Measurements from ENCODE around the gene KIAA1143.
A peak's percentile ranks its signal among the peaks of the same experiment; 100 is the strongest.

KIAA1143 gene

DNA sequence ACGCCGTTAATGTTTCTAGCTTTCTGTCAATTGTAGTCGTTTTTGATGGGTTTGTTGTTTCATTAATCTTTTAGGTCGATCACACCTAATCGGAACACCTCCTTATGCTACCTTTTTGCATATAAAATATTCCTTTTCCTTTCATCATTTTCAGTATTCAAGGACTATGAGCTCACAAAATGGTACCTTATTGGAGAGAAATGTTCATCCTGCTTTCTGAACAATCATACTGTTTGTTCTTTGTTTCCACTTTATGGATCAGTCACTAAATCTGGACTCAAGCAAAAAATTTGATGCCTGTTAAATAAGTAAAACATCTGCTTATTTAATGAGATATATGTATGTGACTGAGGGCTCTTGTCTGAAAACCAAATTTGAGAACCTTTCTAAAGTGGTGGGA, 1.3 kb upstream of the KIAA1143 start:
- Histone ChIP-seq H3K9ac (ENCODE audit: low read length) (peak overlapping the region; percentile 91; the same call in 1 of the 2 replicates), H3K9me3 (replicated peaks; ENCODE audit: insufficient read depth, low read length) (no peaks in the 10 kb centered on the region), H3K36me3 (replicated peaks; ENCODE audit: insufficient read depth, low read length) (no peaks in the 10 kb centered on the region), H3K4me2 (ENCODE audit: low read depth, low read length) (peak overlapping the region; percentile 65), H3K27me3 (replicated peaks; ENCODE audit: insufficient read depth, low read length) (no peaks in the 10 kb centered on the region), H3K27ac (ENCODE audit: low read length) (no peak overlapping the region), H2AFZ (ENCODE audit: low read length) (peak overlapping the region; percentile 85; the same call in 1 of the 2 replicates), H3K4me3 (ENCODE audit: low read length) (peak overlapping the region; percentile 99), H3K9me2 (replicated peaks; ENCODE audit: insufficient read depth, low read length) (no peaks in the 10 kb centered on the region), H3K4me1 (ENCODE audit: low read length) (0 out of 2 replicates have a peak, but pooled peaks cover 6% of the 10 kb centered on the region), H3K79me2 (ENCODE audit: low read length) (peaks cover 84% of the 10 kb centered on the region), H3F3A (ENCODE audit: insufficient read depth, low read length) (no peaks in the 10 kb centered on the region), H4K20me1 (ENCODE audit: insufficient read depth, low read length) (no peaks in the 10 kb centered on the region)
- no peak for DNase-seq
- TF ChIP-seq, protein P1, sequence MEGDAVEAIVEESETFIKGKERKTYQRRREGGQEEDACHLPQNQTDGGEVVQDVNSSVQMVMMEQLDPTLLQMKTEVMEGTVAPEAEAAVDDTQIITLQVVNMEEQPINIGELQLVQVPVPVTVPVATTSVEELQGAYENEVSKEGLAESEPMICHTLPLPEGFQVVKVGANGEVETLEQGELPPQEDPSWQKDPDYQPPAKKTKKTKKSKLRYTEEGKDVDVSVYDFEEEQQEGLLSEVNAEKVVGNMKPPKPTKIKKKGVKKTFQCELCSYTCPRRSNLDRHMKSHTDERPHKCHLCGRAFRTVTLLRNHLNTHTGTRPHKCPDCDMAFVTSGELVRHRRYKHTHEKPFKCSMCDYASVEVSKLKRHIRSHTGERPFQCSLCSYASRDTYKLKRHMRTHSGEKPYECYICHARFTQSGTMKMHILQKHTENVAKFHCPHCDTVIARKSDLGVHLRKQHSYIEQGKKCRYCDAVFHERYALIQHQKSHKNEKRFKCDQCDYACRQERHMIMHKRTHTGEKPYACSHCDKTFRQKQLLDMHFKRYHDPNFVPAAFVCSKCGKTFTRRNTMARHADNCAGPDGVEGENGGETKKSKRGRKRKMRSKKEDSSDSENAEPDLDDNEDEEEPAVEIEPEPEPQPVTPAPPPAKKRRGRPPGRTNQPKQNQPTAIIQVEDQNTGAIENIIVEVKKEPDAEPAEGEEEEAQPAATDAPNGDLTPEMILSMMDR (IDR thresholded peaks at IDR 0.05; ENCODE audit: low read length), result no peak
- TF ChIP-seq EZH2phosphoT487 (IDR thresholded peaks at IDR 0.05; ENCODE audit: low read length) (no peak), EZH2 (optimal IDR thresholded peaks at IDR 0.05; ENCODE audit: low read depth, low read length) (no peak)

DNA sequence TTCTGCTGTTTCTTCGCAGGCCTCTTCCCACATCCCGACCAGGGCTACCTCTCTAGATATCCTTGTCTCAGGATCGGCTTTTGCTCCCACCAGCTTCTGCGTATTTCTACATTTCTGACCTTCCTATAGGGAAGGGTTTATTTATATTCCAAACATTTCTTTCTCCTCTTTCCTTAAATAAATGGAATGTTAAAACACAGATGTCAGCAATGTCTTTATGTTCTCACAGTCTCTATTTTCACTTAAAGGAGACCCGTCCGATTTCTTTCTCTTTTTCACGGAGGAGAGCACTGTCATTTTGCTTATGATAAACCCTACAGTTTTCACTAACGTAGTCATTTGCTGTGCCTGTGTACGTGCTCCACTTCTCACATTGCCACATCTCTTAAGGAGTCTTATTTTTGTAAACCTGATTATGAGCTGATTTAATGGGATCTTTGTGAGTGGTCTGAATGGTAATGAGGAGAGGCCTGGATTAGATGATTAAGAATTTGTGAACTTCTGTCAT, 805 bp upstream of the KIAA1143 start:
- H4K20me1 ChIP-seq (ENCODE audit: insufficient read depth, low read length), result no peaks in the 10 kb centered on the region
- H3K79me2 ChIP-seq (ENCODE audit: low read length), result peaks cover 87% of the 10 kb centered on the region
- no peaks in the 10 kb centered on the region for H3K27me3 ChIP-seq (replicated peaks; ENCODE audit: insufficient read depth, low read length)
- peak; percentile 7 for DNase-seq
- peak overlapping the region; percentile 85 for H2AFZ ChIP-seq (ENCODE audit: low read length)
- TF ChIP-seq EZH2 (optimal IDR thresholded peaks at IDR 0.05; ENCODE audit: low read depth, low read length), result no peak
- no peak for TF ChIP-seq EZH2phosphoT487 (IDR thresholded peaks at IDR 0.05; ENCODE audit: low read length)
- TF ChIP-seq, protein P1 (IDR thresholded peaks at IDR 0.05; ENCODE audit: low read length), result no peak
- H3K9ac ChIP-seq (ENCODE audit: low read length), result peak overlapping the region; percentile 91
- 0 out of 2 replicates have a peak, but pooled peaks cover 6% of the 10 kb centered on the region for H3K4me1 ChIP-seq (ENCODE audit: low read length)
- no peaks in the 10 kb centered on the region for H3K36me3 ChIP-seq (replicated peaks; ENCODE audit: insufficient read depth, low read length)
- H3K4me3 ChIP-seq (ENCODE audit: low read length), result peak overlapping the region; percentile 99
- peak overlapping the region; percentile 52; the same call in 1 of the 2 replicates for H3K27ac ChIP-seq (ENCODE audit: low read length)
- no peaks in the 10 kb centered on the region for H3K9me2 ChIP-seq (replicated peaks; ENCODE audit: insufficient read depth, low read length)
- peak overlapping the region; percentile 65 for H3K4me2 ChIP-seq (ENCODE audit: low read depth, low read length)
- no peaks in the 10 kb centered on the region for H3F3A ChIP-seq (ENCODE audit: insufficient read depth, low read length)
- no peaks in the 10 kb centered on the region for H3K9me3 ChIP-seq (replicated peaks; ENCODE audit: insufficient read depth, low read length)

DNA sequence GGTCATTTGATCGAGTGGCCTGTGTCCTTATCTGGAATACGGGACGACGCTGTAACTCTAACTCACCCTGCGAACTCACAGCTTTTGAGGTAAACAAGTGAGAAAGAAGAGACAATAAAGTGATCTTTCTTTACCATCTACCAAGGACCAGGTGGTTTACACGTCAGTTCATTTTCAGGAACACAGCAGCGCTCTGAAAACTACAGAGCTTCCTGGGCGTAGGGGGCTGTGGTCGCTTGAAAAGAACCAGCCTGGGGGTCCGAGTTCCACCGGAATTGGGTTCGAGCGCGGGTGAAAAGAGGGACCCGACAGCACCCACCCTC, 357 bp downstream of the KIAA1143 start:
- Histone ChIP-seq H3K27ac (ENCODE audit: low read length) (peak overlapping the region; percentile 50; the same call in 1 of the 2 replicates), H3K4me2 (ENCODE audit: low read depth, low read length) (peak overlapping the region; percentile 85; the same call in 1 of the 2 replicates), H3K9me3 (replicated peaks; ENCODE audit: insufficient read depth, low read length) (no peaks in the 10 kb centered on the region), H3K4me1 (ENCODE audit: low read length) (0 out of 2 replicates have a peak, but pooled peaks cover 6% of the 10 kb centered on the region), H3K36me3 (replicated peaks; ENCODE audit: insufficient read depth, low read length) (no peaks in the 10 kb centered on the region), H3K79me2 (ENCODE audit: low read length) (peaks cover 89% of the 10 kb centered on the region), H3F3A (ENCODE audit: insufficient read depth, low read length) (no peaks in the 10 kb centered on the region), H4K20me1 (ENCODE audit: insufficient read depth, low read length) (no peaks in the 10 kb centered on the region), H3K4me3 (ENCODE audit: low read length) (peak overlapping the region; percentile 99), H3K27me3 (replicated peaks; ENCODE audit: insufficient read depth, low read length) (no peaks in the 10 kb centered on the region), H3K9me2 (replicated peaks; ENCODE audit: insufficient read depth, low read length) (no peaks in the 10 kb centered on the region), H3K9ac (ENCODE audit: low read length) (peak overlapping the region; percentile 91), H2AFZ (ENCODE audit: low read length) (peak overlapping the region; percentile 94)
- TF ChIP-seq EZH2 (optimal IDR thresholded peaks at IDR 0.05; ENCODE audit: low read depth, low read length), result no peak
- TF ChIP-seq, protein P1 (IDR thresholded peaks at IDR 0.05; ENCODE audit: low read length), result no peak
- DNase-seq, result peak; percentile 11
